H1 (cell line): ENCODE results near the gene METTL8. TPM values are rescaled to one million over a fixed set of nuclear protein-coding genes. Genes with fewer than 3 reads are reported as not detected.

Experiments
- CTCF ChIA-PET: fragments of 300-600 bp; sonication (Branson Sonifier 250); formaldehyde crosslinking; loops from one replicate; lab custom pipeline; 2021; ENCODE audit not compliant: partially characterized antibody; lab: Charles Lee
- POLR2A ChIA-PET: fragments of 300-600 bp; sonication (Branson Sonifier 250); formaldehyde crosslinking; loops from one replicate; lab custom pipeline; 2021; ENCODE audit warnings: inconsistent platforms; ENCODE audit not compliant: partially characterized antibody; lab: Charles Lee
- DNase-seq, 2 experiments: peaks; one replicate each; pipeline versions ENCODE4 v3.0.0 to v3.0.0-alpha.2; 2010 to 2022; ENCODE audit warnings: low spot score in 2 of 2, low read depth in 1 of 2, mixed read lengths in 1 of 2
- FAIRE-seq: peaks from 2 replicates; lab custom pipeline; 2011; peaks lifted over from hg19 to GRCh38; lab: Jason Lieb, UNC
- H2AFZ ChIP-seq: 2 replicates; pipeline ENCODE4 v1.8.1; 2012; ENCODE audit warnings: low read length, inconsistent platforms
- H2AK5ac ChIP-seq: 2 replicates; pipeline ENCODE4 v1.6.1; 2013; ENCODE audit warnings: low read depth, low read length
- H2BK120ac ChIP-seq: replicated peaks from 2 replicates; pipeline ENCODE3; 2013; ENCODE audit warnings: low read depth, low read length, inconsistent platforms
- H2BK12ac ChIP-seq: 2 replicates; pipeline ENCODE4 v1.6.1; 2013; ENCODE audit warnings: low read depth, low read length
- H2BK15ac ChIP-seq: 2 replicates; pipeline ENCODE4 v1.6.1; 2013; ENCODE audit warnings: low read length
- H2BK20ac ChIP-seq: 2 replicates; pipeline ENCODE4 v1.6.1; 2013; ENCODE audit warnings: low read length
- H2BK5ac ChIP-seq: 2 replicates; pipeline ENCODE4 v1.6.1; 2013; ENCODE audit warnings: low read depth, low read length
- H3K14ac ChIP-seq: 2 replicates; pipeline ENCODE4 v1.6.1; 2013; ENCODE audit warnings: inconsistent platforms; ENCODE audit not compliant: insufficient read length
- H3K18ac ChIP-seq: 2 replicates; pipeline ENCODE4 v1.6.1; 2013; ENCODE audit warnings: low read length; ENCODE audit errors: extremely low read depth
- H3K23ac ChIP-seq: 2 replicates; pipeline ENCODE4 v1.6.1; 2013; ENCODE audit warnings: inconsistent platforms; ENCODE audit not compliant: insufficient read length
- H3K23me2 ChIP-seq: 2 replicates; pipeline ENCODE4 v1.6.1; 2013; ENCODE audit warnings: low read depth, low read length
- H3K27ac ChIP-seq: 2 replicates; pipeline ENCODE4 v1.6.1; 2011; ENCODE audit warnings: low read depth, low read length, inconsistent platforms
- H3K27me3 ChIP-seq, 4 experiments: replicated peaks in 1 of 4; 1 replicate in 1 of 4; 2 replicates in 3 of 4; pipeline versions ENCODE4 v1.6.1 to v1.8.1; 2011 to 2013; ENCODE audit warnings: low read length in 3 of 4, mild to moderate bottlenecking in 3 of 4, inconsistent platforms in 2 of 4, mixed read lengths in 2 of 4, moderate library complexity in 1 of 4; ENCODE audit not compliant: control insufficient read depth in 3 of 4, insufficient read depth in 3 of 4; ENCODE audit errors: extremely low read depth in 1 of 4
- H3K36me3 ChIP-seq, 4 experiments: 2 replicates each; pipeline versions ENCODE4 v1.6.1 to v1.8.1; 2011 to 2013; ENCODE audit warnings: mild to moderate bottlenecking in 4 of 4, low read length in 3 of 4, moderate library complexity in 2 of 4, control low read depth in 1 of 4, inconsistent platforms in 1 of 4; ENCODE audit not compliant: insufficient read depth in 4 of 4, control insufficient read depth in 2 of 4
- H3K4ac ChIP-seq: replicated peaks from 2 replicates; pipeline ENCODE3; 2013; ENCODE audit warnings: low read length, low read depth, mixed read lengths, inconsistent platforms; ENCODE audit not compliant: insufficient read length
- H3K4me1 ChIP-seq, 4 experiments: replicated peaks in 1 of 4; 1 replicate in 1 of 4; 2 replicates in 3 of 4; pipeline versions ENCODE4 v1.6.1 to v1.8.1; 2011 to 2013; ENCODE audit warnings: low read length in 3 of 4, inconsistent platforms in 2 of 4, mixed read lengths in 1 of 4; ENCODE audit not compliant: insufficient read depth in 4 of 4, control insufficient read depth in 3 of 4
- H3K4me2 ChIP-seq, 2 experiments: 2 replicates each; pipeline versions ENCODE4 v1.6.1 to v1.8.1; 2011 to 2013; ENCODE audit warnings: low read depth in 2 of 2, low read length in 2 of 2, control low read depth in 1 of 2, inconsistent platforms in 1 of 2, mild to moderate bottlenecking in 1 of 2; ENCODE audit not compliant: insufficient read depth in 1 of 2
- H3K4me3 ChIP-seq, 4 experiments: fragments of 200-600, 300-600 bp in 1 of 4; sonication (generic), shearing (Covaris generic), sonication (Bioruptor Twin) in 1 of 4; 2 replicates each; pipeline versions ENCODE4 v1.5.1 to v1.8.1; 2011 to 2016; ENCODE audit warnings: low read length in 4 of 4, low read depth in 3 of 4, control low read depth in 2 of 4, inconsistent platforms in 2 of 4, mild to moderate bottlenecking in 2 of 4, mixed read lengths in 1 of 4, moderate library complexity in 1 of 4; ENCODE audit not compliant: insufficient read depth in 2 of 4; ENCODE audit errors: extremely low read depth in 1 of 4
- H3K56ac ChIP-seq: replicated peaks from 2 replicates; pipeline ENCODE3; 2013; ENCODE audit warnings: low read depth, mild to moderate bottlenecking, mixed read lengths, low read length, inconsistent platforms; ENCODE audit not compliant: insufficient read length
- H3K79me1 ChIP-seq: 2 replicates; pipeline ENCODE4 v1.6.1; 2013; ENCODE audit warnings: low read depth, low read length, control low read depth
- H3K79me2 ChIP-seq, 2 experiments: 2 replicates each; pipeline versions ENCODE4 v1.6.1 to v1.8.1; 2012 to 2013; ENCODE audit warnings: low read length in 2 of 2, mild to moderate bottlenecking in 2 of 2, inconsistent platforms in 1 of 2; ENCODE audit not compliant: insufficient read depth in 2 of 2, control insufficient read depth in 1 of 2
- H3K9ac ChIP-seq, 4 experiments: replicated peaks in 1 of 4; 1 replicate in 1 of 4; 2 replicates in 3 of 4; pipeline versions ENCODE4 v1.6.1 to v1.8.1; 2011 to 2013; ENCODE audit warnings: low read depth in 3 of 4, low read length in 3 of 4, control low read depth in 2 of 4, mild to moderate bottlenecking in 2 of 4, moderate library complexity in 2 of 4, inconsistent platforms in 1 of 4; ENCODE audit errors: extremely low read depth in 1 of 4
- H3K9me3 ChIP-seq, 2 experiments: 2 replicates each; pipeline versions ENCODE4 v1.6.1 to v1.8.1; 2012 to 2013; ENCODE audit warnings: mild to moderate bottlenecking in 2 of 2, moderate library complexity in 2 of 2, control low read depth in 1 of 2, inconsistent platforms in 1 of 2, low read depth in 1 of 2, low read length in 1 of 2, mixed read lengths in 1 of 2; ENCODE audit not compliant: insufficient read depth in 2 of 2
- H4K20me1 ChIP-seq, 2 experiments: replicated peaks in 1 of 2; 2 replicates each; pipeline versions ENCODE3 to v1.8.1; 2011 to 2013; ENCODE audit warnings: inconsistent platforms in 2 of 2, low read length in 2 of 2, mild to moderate bottlenecking in 1 of 2; ENCODE audit not compliant: insufficient read depth in 2 of 2, control insufficient read depth in 1 of 2
- H4K5ac ChIP-seq: 2 replicates; pipeline ENCODE4 v1.6.1; 2013; ENCODE audit warnings: low read length, low read depth, mixed read lengths, inconsistent platforms; ENCODE audit not compliant: insufficient read length
- H4K8ac ChIP-seq: 2 replicates; pipeline ENCODE4 v1.8.0; 2013; ENCODE audit warnings: mild to moderate bottlenecking, moderate library complexity, low read length, inconsistent platforms; ENCODE audit not compliant: insufficient read depth; ENCODE audit errors: extremely low read depth
- H4K91ac ChIP-seq: replicated peaks from 2 replicates; pipeline ENCODE3; 2013; ENCODE audit warnings: low read length, mixed read lengths, inconsistent platforms; ENCODE audit not compliant: insufficient read length
- CEBPB ChIP-seq: IDR thresholded peaks from 2 replicates; pipeline ENCODE4 v1.6.1; 2012; ENCODE audit warnings: low read depth, low read length
- EP300 ChIP-seq, 2 experiments: IDR thresholded peaks; 1 replicate in 1 of 2; 2 replicates in 1 of 2; pipeline ENCODE4 v1.6.1; 2011 to 2012; ENCODE audit warnings: low read depth in 2 of 2, low read length in 2 of 2, mild to moderate bottlenecking in 2 of 2, borderline replicate concordance in 1 of 2, inconsistent platforms in 1 of 2, moderate library complexity in 1 of 2
- EZH2 ChIP-seq: fragments of 200-600 bp; sonication (generic); IDR thresholded peaks from 2 replicates; pipeline ENCODE4 v1.7.1; 2012; ENCODE audit warnings: low read depth, mild to moderate bottlenecking, moderate library complexity, low read length, inconsistent platforms; ENCODE audit not compliant: severe bottlenecking
- JUN ChIP-seq: IDR thresholded peaks from 2 replicates; pipeline ENCODE4 v1.6.1; 2011; ENCODE audit warnings: low read depth, mild to moderate bottlenecking, improper control_type of control experiment, low read length
- MAFK ChIP-seq: IDR thresholded peaks from 2 replicates; pipeline ENCODE4 v1.6.1; 2012; ENCODE audit warnings: low read depth, mild to moderate bottlenecking, improper control_type of control experiment, low read length
- NRF1 ChIP-seq: IDR thresholded peaks from 2 replicates; pipeline ENCODE4 v1.6.1; 2011; ENCODE audit warnings: mild to moderate bottlenecking, low read depth, low read length, improper control_type of control experiment
- RBBP5 ChIP-seq: IDR thresholded peaks from 2 replicates; pipeline ENCODE4 v1.7.1; 2012; ENCODE audit warnings: low read depth, mild to moderate bottlenecking, inconsistent platforms, low read length, moderate library complexity, borderline replicate concordance
- RNF2 ChIP-seq: fragments of 200-900, 300-1000 bp; sonication (generic); IDR thresholded peaks from 2 replicates; pipeline ENCODE4 v1.7.1; 2016; ENCODE audit warnings: borderline replicate concordance, low read depth, mild to moderate bottlenecking, antibody characterized with exemption, low read length; ENCODE audit not compliant: poor library complexity, severe bottlenecking; ENCODE audit errors: missing control alignments
- TAF7 ChIP-seq: optimal IDR thresholded peaks from 2 replicates; pipeline ENCODE3; 2011; ENCODE audit warnings: low read depth, mild to moderate bottlenecking, inconsistent platforms, low read length, moderate library complexity, borderline replicate concordance
- ZNF274 ChIP-seq: IDR thresholded peaks from 2 replicates; pipeline ENCODE4 v1.7.0; 2012; ENCODE audit warnings: low read length, borderline replicate concordance; ENCODE audit errors: extremely low read depth
- WGBS, 2 experiments: shearing (Covaris generic) in 1 of 2; methylation state at CpG; one replicate each; pipeline versions ENCODE4 v1.1.6 to v1.1.7; 2013 to 2015; ENCODE audit warnings: low lambda C conversion rate in 2 of 2, mixed read lengths in 2 of 2, inconsistent platforms in 1 of 2, low coverage in 1 of 2, missing lambda C conversion rate in 1 of 2; ENCODE audit not compliant: insufficient replicate concordance in 2 of 2, insufficient coverage in 1 of 2, insufficient read length in 1 of 2; ENCODE audit errors: extremely low coverage in 1 of 2, missing lambda C conversion rate in 1 of 2; 5-methylcytosine and 5-hydroxymethylcytosine counted together
- polyA plus RNA-seq, 7 experiments: library from polyadenylated mRNA; depleted of rRNA in 3 of 7; stranded (reverse) in 5 of 7; unstranded in 2 of 7; fragments of >200 nt in 5 of 7; fragments of 200-250 nt in 2 of 7; gene quantifications; 1 replicate in 5 of 7; 2 replicates in 1 of 7; 4 replicates in 1 of 7; pipeline versions ENCODE4 v1.2.1 to v1.2.3, GENCODE V29; 2011 to 2013; ENCODE audit warnings: missing spikeins in 2 of 7, mixed read lengths in 2 of 7
- total RNA-seq: library from RNA; stranded (reverse); fragmentation: NEBNext Ultra II Directional; extraction: Animal tissue kit (Norgen Biotek cat#: 25700); gene quantifications from 2 replicates; pipeline ENCODE4 v1.2.1, GENCODE V29; 2021
- TF ChIP-seq, protein P1 (sequence below): IDR thresholded peaks from 2 replicates; pipeline ENCODE4 v1.6.1; 2011; ENCODE audit warnings: low read depth, mild to moderate bottlenecking, low read length; ENCODE audit not compliant: insufficient read depth

METTL8 gene
- total and polyA plus RNA-seq, 2 of the 8 experiments (the other 6 are each of a cell fraction or from before 2014, with no cell fraction given) = 17.6 to 79.7 TPM

DNA sequence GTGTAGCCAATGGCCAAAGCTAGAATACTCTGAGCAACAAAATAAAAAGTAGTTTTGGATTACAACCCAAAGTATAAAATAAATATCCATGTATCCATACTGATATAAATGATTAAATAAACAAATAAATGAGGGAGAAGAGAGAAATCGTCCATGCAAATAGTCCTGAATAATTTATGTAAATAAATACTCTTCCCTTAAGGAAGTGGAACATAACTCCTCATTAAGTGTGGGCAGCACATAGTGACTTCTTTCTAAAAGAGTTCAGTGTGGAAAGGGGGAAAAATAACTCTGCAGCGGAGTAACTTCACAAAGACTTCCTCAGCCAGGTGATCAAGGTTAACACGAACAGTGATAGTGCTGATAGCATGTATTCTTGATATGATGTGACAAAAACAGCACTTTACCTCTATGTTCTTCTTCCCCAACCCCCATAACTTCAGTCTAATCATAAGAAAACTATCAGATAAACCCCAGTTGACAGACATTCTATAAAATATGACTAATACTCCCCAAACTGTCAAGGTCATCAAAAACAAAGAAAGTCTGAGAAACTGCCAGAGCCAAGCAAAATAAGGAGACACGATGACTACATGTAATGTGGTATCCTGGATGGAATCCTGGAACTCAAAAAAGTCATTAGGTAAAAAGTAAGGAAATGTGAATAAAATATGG is 30.7 kb downstream of the METTL8 start:
- no peak overlapping the region for H3K18ac ChIP-seq
- H3K14ac ChIP-seq = no peak overlapping the region
- H4K5ac ChIP-seq = no peak overlapping the region
- no peaks in the 10 kb centered on the region for H3K27me3 ChIP-seq
- H3K23me2 ChIP-seq = no peaks in the 10 kb centered on the region
- H4K20me1 ChIP-seq = no peaks in the 10 kb centered on the region
- no peak overlapping the region for H2BK120ac ChIP-seq
- H3K27ac ChIP-seq = no peak overlapping the region
- no peak overlapping the region for H2AFZ ChIP-seq
- peaks cover 0 to 9% (median 0%) of the 10 kb centered on the region in 4 experiments; a peak in 2 of 8 replicates for H3K36me3 ChIP-seq
- no peaks in the 10 kb centered on the region for H3K79me1 ChIP-seq
- H2BK5ac ChIP-seq = no peak overlapping the region
- H3K9ac ChIP-seq = no peak overlapping the region
- no peak overlapping the region for H4K91ac ChIP-seq
- H3K4me2 ChIP-seq = no peak overlapping the region
- H2AK5ac ChIP-seq = no peak overlapping the region
- FAIRE-seq (no peak), DNase-seq (no peak)
- H2BK15ac ChIP-seq = no peak overlapping the region
- H3K79me2 ChIP-seq = peaks cover 0 to 96% of the 10 kb centered on the region in 2 experiments; a peak in 3 of 4 replicates
- H3K4me1 ChIP-seq = peaks cover 0 to 11% (median 3%) of the 10 kb centered on the region in 4 experiments; a peak in 4 of 7 replicates
- no peak overlapping the region for H3K23ac ChIP-seq
- H3K9me3 ChIP-seq = peaks cover 4 to 8% of the 10 kb centered on the region in 2 experiments; a peak in 3 of 4 replicates
- H4K8ac ChIP-seq = no peak overlapping the region
- CTCF ChIA-PET = interaction anchor here (1.0 kb wide), 1 partner anchor 10 kb away, joined by 3 read pairs; no protein-coding TSS in a partner anchor
- H3K56ac ChIP-seq = no peak overlapping the region
- H3K4ac ChIP-seq = no peak overlapping the region
- no peak overlapping the region for H2BK12ac ChIP-seq
- POLR2A ChIA-PET = no interaction called here
- H3K4me3 ChIP-seq = no peak overlapping the region
- WGBS, 2 experiments = 90% methylated on average over 4 of the region's 4 CpGs; no CpG with 5 or more reads in 1 of the 2 experiments
- H2BK20ac ChIP-seq = no peak overlapping the region
- no peak for TF ChIP-seq RBBP5
- TF ChIP-seq CEBPB = no peak
- no peak for TF ChIP-seq JUN
- TF ChIP-seq TAF7 = no peak
- TF ChIP-seq NRF1 = no peak
- TF ChIP-seq, protein P1, sequence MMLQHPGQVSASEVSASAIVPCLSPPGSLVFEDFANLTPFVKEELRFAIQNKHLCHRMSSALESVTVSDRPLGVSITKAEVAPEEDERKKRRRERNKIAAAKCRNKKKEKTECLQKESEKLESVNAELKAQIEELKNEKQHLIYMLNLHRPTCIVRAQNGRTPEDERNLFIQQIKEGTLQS = no peak
- TF ChIP-seq ZNF274 = no peak
- no peak for TF ChIP-seq EZH2
- TF ChIP-seq EP300 (IDR thresholded peaks at IDR 0.05; ENCODE audit: borderline replicate concordance in 1 of 2, low read depth in 2 of 2, low read length in 2 of 2) = no peak
- no peak for TF ChIP-seq RNF2
- no peak for TF ChIP-seq MAFK
